ENCODE measurements around the gene DDAH2.

- no peak for TF ChIP-seq POLR2A (IDR thresholded peaks at IDR 0.05; ENCODE audit: extremely low read depth, insufficient read length)
- no peak for TF ChIP-seq CTCF (IDR thresholded peaks at IDR 0.05; ENCODE audit: low read depth, low read length)
- TF ChIP-seq MAX (IDR thresholded peaks at IDR 0.05; ENCODE audit: low read depth, low read length): no peak
- no peak for TF ChIP-seq MYC (IDR thresholded peaks at IDR 0.05; ENCODE audit: low read depth, low read length)
These were observed 15.6 kb downstream of the DDAH2 start for GRCh38 chr6:31713465-31713864.
